Colonic mucosa (tissue), 4 donors: ENCODE results near the gene LMOD2. TPM values are rescaled to one million over a fixed set of nuclear protein-coding genes. Genes with fewer than 3 reads are reported as not detected.

Experiments
- DNase-seq: peaks from one replicate; pipeline ENCODE4 v3.0.0-alpha.2; 2020
- H3K27ac ChIP-seq: fragments of 200-600 bp; one replicate; pipeline ENCODE4 v1.8.0; 2021
- H3K27me3 ChIP-seq: fragments of 200-600 bp; one replicate; pipeline ENCODE4 v1.8.0; 2021
- H3K36me3 ChIP-seq: fragments of 200-600 bp; one replicate; pipeline ENCODE4 v1.8.0; 2021
- H3K4me1 ChIP-seq: fragments of 200-600 bp; one replicate; pipeline ENCODE4 v1.8.0; 2021; ENCODE audit warnings: mild to moderate bottlenecking
- H3K4me3 ChIP-seq: fragments of 200-600 bp; one replicate; pipeline ENCODE4 v1.8.0; 2021
- H3K9ac ChIP-seq, 2 donors: one replicate each; pipeline ENCODE4 v1.7.0; 2013; ENCODE audit warnings: control low read depth in 2 of 2, low read depth in 2 of 2, low read length in 2 of 2
- H3K9me3 ChIP-seq: fragments of 200-600 bp; one replicate; pipeline ENCODE4 v1.8.0; 2021
- intact Hi-C: fragments of 100-400 bp; cut with DNase I; formaldehyde crosslinking; loops from one replicate; pipeline ENCODE4 v1.14.1; 2022
- total RNA-seq, 2 donors: library from RNA; stranded (reverse); fragmentation: NEBNext Ultra II Directional in 1 of 2; extraction: Animal tissue kit (Norgen Biotek cat#: 25700) in 1 of 2; gene quantifications; one replicate each; pipeline ENCODE4 v1.2.1, GENCODE V29; 2021
- TF ChIP-seq, protein P1 (sequence below): fragments of 200-600 bp; IDR thresholded peaks from one replicate; pipeline ENCODE4 v1.8.0; 2022; ENCODE audit warnings: antibody characterized with exemption, mild to moderate bottlenecking
- donor health status: healthy.
- donor health status: DM: no; HTN: no; CAD: no.
- donor health status: DM: no; HTN: no; CAD: no.

The LMOD2 gene
- total RNA-seq, 2 donors from 2014 or later: not detected

- Histone ChIP-seq H3K36me3 (no peaks in the 10 kb centered on the region), H3K27me3 (no peaks in the 10 kb centered on the region), H3K9me3 (no peaks in the 10 kb centered on the region), H3K9ac (no peak overlapping the region), H3K4me1 (no peaks in the 10 kb centered on the region), H3K4me3 (no peak overlapping the region), H3K27ac (no peak overlapping the region)
- intact Hi-C loops: no loop called here
- no peak for DNase-seq
- TF ChIP-seq, protein P1, sequence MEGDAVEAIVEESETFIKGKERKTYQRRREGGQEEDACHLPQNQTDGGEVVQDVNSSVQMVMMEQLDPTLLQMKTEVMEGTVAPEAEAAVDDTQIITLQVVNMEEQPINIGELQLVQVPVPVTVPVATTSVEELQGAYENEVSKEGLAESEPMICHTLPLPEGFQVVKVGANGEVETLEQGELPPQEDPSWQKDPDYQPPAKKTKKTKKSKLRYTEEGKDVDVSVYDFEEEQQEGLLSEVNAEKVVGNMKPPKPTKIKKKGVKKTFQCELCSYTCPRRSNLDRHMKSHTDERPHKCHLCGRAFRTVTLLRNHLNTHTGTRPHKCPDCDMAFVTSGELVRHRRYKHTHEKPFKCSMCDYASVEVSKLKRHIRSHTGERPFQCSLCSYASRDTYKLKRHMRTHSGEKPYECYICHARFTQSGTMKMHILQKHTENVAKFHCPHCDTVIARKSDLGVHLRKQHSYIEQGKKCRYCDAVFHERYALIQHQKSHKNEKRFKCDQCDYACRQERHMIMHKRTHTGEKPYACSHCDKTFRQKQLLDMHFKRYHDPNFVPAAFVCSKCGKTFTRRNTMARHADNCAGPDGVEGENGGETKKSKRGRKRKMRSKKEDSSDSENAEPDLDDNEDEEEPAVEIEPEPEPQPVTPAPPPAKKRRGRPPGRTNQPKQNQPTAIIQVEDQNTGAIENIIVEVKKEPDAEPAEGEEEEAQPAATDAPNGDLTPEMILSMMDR: no peak
These were observed 5.7 kb upstream of the LMOD2 start for GRCh38 chr7:123649964-123650363.

GRCh38 chr7:123650595-123650994, 5.1 kb upstream of the LMOD2 start:
- Histone ChIP-seq H3K9me3 (no peaks in the 10 kb centered on the region), H3K27me3 (no peaks in the 10 kb centered on the region), H3K36me3 (no peaks in the 10 kb centered on the region), H3K4me1 (no peaks in the 10 kb centered on the region), H3K9ac (no peak overlapping the region), H3K4me3 (no peak overlapping the region), H3K27ac (no peak overlapping the region)
- TF ChIP-seq, protein P1: no peak
- DNase-seq: no peak
- intact Hi-C loops: no loop called here

GRCh38 chr7:123652406-123652805, 3.3 kb upstream of the LMOD2 start:
- intact Hi-C loops: no loop called here
- Histone ChIP-seq H3K27ac (no peak overlapping the region), H3K4me3 (no peak overlapping the region), H3K27me3 (no peaks in the 10 kb centered on the region), H3K9me3 (no peaks in the 10 kb centered on the region), H3K9ac (no peak overlapping the region), H3K36me3 (no peaks in the 10 kb centered on the region), H3K4me1 (no peaks in the 10 kb centered on the region)
- TF ChIP-seq, protein P1: no peak
- DNase-seq: no peak

GRCh38 chr7:123653162-123653561, 2.5 kb upstream of the LMOD2 start:
- TF ChIP-seq, protein P1: no peak
- Histone ChIP-seq H3K27ac (no peak overlapping the region), H3K4me1 (no peaks in the 10 kb centered on the region), H3K9me3 (no peaks in the 10 kb centered on the region), H3K9ac (no peak overlapping the region), H3K27me3 (no peaks in the 10 kb centered on the region), H3K36me3 (no peaks in the 10 kb centered on the region), H3K4me3 (no peak overlapping the region)
- intact Hi-C loops: no loop called here
- no peak for DNase-seq

DNA sequence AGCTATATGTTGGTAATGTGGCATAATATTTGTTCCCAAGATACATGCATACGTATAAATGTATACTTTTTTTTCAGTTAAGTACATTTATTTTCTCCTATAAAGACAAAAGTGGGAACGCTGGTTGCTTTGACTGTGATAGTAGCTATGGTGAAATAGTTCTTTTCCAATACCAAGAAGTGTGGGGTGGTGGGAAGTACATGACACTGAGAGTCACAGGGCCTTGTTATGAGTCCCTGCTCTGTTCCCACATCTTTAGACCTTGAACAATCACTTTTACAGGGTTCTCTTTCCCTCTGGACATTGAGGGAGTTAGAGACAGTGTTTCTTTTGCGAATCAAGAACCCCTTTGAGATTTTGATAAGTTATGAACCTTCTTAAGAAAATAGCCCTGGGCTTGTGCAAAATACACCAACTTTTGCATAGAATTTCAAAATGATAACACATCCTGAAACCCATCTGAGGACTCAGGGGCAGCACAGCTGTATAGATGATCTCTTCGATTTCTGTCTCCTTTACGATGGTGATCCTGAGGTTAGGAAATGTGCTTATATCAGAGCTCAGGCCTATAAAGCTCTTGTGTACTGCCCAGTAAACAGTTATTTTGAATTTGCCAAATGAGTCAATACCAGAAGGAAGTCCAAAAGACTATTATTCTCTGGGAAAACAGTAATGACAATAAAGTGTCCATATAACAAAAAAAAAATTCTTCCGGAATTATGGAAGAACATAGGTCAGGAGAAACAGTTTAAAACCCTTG, 1.1 kb downstream of the LMOD2 start:
- Histone ChIP-seq H3K27ac (no peak overlapping the region), H3K36me3 (no peaks in the 10 kb centered on the region), H3K9ac (no peak overlapping the region), H3K9me3 (no peaks in the 10 kb centered on the region), H3K4me1 (no peaks in the 10 kb centered on the region), H3K4me3 (no peak overlapping the region), H3K27me3 (no peaks in the 10 kb centered on the region)
- DNase-seq: no peak
- intact Hi-C loops: no loop called here
- TF ChIP-seq, protein P1: no peak
